Cortex of kidney (tissue), 1 donor: ENCODE measurements around the gene USP35.
A peak's percentile ranks its signal among the peaks of the same experiment; 100 is the strongest.

ENCODE experiments used
- DNase-seq: peaks from one replicate; lab custom pipeline; 2025; lab: John Stamatoyannopoulos, UW

USP35 gene, protein sequence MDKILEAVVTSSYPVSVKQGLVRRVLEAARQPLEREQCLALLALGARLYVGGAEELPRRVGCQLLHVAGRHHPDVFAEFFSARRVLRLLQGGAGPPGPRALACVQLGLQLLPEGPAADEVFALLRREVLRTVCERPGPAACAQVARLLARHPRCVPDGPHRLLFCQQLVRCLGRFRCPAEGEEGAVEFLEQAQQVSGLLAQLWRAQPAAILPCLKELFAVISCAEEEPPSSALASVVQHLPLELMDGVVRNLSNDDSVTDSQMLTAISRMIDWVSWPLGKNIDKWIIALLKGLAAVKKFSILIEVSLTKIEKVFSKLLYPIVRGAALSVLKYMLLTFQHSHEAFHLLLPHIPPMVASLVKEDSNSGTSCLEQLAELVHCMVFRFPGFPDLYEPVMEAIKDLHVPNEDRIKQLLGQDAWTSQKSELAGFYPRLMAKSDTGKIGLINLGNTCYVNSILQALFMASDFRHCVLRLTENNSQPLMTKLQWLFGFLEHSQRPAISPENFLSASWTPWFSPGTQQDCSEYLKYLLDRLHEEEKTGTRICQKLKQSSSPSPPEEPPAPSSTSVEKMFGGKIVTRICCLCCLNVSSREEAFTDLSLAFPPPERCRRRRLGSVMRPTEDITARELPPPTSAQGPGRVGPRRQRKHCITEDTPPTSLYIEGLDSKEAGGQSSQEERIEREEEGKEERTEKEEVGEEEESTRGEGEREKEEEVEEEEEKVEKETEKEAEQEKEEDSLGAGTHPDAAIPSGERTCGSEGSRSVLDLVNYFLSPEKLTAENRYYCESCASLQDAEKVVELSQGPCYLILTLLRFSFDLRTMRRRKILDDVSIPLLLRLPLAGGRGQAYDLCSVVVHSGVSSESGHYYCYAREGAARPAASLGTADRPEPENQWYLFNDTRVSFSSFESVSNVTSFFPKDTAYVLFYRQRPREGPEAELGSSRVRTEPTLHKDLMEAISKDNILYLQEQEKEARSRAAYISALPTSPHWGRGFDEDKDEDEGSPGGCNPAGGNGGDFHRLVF

DNA sequence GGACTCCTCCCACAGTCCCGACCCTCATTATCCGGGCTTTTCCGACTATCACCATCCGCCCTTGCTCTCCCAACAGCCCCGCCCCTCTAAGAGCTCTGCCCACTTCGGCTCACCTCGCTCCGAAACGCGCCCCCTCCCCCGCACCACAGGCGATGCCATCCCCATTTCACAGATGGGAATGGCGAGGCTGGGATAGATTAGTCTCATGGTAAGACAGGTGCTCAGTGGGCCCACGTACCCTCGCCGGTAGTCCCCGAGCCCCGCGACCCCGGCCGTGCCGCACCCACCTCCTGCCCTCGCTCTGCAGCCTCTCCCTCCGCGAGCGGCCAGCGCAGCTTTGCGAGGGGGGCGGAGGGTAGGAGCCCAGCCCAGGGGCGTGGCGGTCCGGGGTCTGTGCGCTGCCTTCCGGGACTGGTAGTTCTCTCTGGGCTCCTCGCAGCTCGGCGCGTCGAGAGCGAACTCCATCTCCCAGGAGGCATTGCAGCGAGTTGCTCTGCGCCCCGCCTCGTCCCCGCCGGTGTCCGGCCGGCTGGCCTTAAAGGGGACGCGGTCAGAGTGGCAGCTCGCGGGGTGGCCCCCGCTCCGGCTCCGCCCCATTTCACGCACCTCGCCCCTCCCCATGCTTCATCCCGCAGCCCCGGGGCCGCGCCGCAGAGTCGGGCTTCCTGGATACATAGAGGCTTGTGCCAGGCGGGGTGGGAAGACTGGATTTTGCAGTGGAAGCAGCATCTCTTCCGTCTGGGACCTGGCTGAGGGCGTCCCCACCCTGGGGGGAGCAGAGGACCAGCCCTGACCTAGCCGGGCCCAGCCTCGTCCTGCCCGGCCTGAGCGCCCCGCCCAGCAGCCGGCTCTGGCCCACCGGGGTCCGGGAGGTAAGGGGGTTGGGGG is at the start of gene USP35, which contains the start of gene KCTD21:
Gene USP35, plus strand, starts transcription at position 634 of the 888 bp plus-strand sequence. CDS start 7,327 bp downstream, outside the sequence.
Gene KCTD21, minus strand, starts transcription at position 341 of the 888 bp plus-strand sequence. CDS start 14,072 bp downstream, outside the sequence.
- peak; percentile 71 for DNase-seq

DNA sequence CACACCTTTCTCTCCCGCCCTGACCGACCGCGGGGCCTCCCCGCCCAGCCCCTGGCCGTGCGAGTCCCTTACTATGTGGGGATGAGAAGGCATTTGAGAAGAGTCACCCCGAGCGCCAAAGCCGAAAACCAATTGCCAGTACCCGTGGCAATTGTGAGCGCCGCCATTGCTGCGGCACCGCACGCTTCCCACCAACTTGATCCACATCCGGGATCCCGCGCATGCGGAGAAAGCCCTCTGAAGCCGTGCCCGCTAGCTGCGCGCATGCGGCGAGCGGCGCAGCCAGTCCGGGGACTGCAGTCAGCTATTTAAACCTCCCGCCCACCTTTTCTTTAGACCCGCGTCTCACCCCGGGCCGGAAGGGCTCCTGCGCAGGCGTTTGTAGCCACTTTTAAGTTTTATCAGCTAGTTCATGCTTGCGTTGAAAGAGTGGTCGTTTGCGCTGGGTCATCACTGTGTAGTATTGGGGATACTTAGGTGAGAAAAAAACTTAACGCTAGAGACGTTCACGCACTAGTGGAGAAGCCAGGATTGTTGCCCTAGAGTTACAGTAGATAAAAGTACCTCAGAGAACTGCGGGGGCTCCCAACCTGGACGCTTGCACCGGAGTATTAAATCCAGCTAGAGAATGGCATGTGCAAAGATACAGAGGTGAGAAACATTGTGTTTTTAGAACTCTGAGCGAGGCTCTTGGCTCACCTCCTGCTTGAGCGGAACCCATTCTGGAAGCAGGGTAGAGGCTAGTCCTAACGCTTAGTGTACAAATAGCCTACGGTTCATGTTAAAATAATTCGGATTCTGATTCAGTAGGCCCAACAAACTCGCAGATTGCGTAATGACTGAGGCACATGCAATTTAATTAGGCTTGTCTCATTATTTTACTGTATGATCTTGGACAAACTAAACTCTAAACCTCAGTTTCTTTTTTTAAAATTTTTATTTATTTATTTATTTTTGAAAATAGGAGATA is 49.0 kb upstream of the USP35 start, which contains the start of gene ALG8:
Gene ALG8, minus strand, starts transcription at position 205 of the 970 bp plus-strand sequence. Its CDS starts 38 bp downstream, at position 167.
- DNase-seq = peak; percentile 71

DNA sequence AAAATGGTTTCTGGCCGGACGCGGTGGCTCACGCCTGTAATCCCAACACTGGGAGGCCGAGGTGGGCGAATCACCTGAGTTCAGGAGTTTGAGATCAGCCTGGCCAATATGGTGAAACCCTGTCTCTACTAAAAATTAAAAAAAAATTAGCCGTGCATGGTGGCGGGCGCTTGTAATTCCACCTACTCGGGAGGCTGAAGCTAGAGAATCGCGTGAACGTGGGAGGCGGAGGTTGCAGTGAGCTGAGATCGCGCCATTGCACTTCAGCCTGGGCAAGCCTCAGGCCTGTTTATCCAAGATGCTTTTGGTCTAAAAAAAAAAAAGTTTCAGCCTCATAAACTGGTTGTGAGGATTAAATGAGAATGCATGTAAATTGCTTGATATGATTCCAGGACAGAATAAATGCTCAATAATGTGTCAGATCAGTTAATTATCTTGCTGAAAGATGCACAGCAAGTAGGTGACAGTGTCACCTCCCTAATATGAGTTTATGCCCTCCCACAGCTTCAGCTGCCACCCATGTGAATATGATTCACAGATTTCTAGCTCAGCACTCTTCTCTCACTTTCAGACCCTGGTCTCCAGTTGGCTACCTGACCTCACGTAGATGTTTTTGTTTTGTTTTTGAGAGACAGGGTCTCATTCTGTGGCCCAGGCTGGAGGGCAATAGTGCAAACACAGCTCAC is 48.2 kb upstream of the USP35 start:
- DNase-seq = no peak

DNA sequence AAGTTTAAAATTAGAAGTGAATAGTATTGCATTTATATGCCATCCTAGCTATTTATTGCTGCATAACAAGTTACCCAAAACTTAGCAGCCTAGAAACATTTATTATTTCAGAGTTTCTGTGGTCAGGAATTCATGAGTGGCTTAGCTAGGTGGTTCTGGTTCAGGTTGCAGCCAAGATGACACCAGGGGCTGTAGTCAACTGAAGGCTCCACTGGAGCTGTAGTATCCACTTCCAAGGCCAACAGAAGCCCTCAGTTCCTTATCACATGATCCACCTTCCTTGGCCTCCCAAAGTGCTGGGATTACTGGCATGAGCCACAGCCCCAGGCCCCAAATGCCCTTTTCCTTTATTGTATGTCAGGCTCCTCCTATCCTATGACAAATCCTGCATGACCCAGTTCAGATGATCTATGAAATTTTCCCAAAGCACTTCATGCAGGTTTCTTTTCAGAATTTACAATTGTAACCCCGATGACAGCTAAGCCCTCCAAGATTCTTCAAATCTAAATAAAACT is 43.2 kb upstream of the USP35 start:
- DNase-seq = no peak

DNA sequence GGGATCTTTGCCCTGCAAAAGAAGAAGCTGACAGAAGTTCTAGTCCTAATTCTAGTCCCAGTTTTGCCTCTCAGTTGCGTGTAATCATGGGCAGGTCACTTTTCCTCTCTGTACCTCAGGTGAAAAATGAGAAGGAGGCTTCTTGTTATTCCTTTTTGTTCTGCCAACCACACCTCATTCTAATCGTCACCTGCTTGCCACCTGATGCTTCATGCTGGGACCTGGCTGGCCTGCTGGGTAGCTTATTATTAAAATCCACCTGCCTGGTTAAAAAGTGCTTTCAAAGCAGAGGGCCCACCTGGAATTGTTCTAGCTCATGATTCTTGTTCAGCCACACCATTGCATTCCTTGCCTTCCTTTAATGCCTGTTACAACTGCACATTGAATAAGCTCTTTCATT is 40.9 kb upstream of the USP35 start:
- DNase-seq = no peak

DNA sequence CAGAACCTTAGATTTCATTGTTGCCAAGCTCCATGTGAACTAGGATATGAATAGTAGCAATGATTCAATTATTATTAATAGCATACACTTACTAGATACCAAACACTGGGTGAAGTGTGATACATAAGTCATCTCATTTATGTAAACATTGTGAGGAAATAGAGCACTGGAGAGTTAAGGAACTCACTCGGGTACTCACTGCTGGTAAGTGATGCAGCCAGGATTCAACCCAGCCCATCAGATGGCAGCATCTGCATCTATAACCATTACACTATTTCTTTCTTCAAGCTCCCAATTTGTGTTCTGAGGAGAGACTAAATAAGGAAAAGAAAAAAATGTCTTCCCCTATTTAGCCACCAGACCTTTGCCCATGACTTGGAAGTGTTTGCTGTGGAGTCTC is 39.1 kb upstream of the USP35 start:
- DNase-seq = no peak

DNA sequence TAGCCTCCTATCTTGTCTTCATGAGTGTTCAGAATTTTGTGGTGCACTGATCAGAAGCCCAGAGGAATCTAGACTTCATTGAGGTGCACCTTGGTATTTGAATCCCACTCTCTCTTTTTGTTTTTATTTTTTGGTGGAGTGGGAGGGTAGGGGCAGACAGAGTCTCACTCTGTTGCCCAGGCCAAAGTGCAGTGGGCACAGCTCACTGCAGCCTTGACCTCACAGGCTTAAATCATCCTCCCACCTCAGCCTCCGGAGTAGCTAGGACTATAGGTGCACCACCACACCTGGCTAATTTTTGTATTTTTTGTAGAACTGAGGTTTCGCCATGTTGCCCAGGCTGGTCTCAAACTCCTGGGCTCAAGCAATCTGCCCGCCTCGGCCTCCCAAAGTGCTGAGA is 38.4 kb upstream of the USP35 start:
- DNase-seq = no peak

DNA sequence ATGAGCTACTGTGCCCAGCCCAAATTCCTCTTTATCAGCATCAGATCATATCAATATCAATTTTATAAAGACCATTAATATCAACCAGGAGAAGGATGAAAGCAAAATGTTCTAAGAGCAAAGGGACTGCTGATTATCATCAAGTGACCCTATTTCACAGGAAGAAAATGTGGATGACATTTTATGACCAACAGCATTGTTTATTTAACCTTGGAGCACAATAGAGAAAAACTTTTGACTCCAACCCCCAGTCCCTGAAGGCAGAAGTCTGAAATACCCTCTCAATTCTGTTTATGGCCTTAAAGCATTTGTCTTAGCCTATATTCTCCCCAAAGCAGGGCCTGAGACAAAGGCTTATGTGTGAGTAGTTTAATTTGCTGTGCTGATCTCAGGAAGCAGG is 38.0 kb upstream of the USP35 start:
- DNase-seq = no peak

DNA sequence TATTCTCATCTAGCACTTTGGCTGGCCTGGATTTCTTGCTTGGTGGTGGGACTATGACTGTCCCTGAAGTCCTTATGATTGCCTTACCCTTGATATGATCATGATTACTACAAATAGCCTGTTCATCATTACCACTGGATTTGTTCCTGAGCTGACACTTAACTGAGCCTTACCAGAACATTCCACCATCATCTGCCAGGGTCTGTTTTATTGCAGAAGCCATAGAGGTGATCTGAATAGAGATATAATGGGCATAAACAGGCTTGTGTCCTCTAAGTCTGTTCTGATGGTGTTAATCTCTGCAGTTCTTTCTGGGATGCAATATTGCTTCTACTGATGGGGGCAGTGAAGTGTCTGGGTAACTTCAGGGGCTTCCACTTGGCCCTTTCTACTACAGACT is 36.9 kb upstream of the USP35 start:
- DNase-seq = no peak

DNA sequence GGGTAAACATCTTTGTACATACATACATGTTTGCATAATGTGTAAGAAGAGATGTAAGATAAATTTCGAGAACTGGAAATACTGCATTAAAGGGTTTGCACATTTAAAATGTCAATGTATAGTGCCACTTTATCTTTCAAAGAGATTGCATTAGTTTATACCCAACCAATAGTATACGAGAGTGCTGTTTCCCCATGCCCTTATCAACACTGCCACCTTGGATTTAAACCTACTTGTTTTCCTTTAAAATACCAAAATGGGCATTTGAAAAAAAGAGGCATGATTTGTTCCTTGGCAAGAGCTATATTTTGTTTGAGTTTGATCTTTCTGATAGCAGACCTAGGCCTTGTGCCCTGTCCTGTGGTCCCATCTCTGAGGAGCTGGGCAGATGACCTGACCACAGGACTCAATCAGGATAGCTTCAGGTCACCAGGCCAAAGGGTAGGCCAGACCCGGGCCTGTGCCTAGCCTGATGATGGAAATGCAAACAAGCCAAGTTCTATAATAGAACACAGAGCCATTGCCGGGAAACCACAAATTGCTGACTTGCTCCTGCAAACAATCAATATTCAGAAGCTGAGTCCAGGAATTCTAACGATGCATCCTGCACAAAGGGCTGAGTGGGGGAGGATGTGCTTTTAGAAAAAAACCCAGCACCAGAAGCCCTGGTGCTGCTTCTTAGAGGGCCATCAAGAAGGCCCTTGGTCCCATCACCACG is 32.4 kb upstream of the USP35 start:
- DNase-seq = no peak

DNA sequence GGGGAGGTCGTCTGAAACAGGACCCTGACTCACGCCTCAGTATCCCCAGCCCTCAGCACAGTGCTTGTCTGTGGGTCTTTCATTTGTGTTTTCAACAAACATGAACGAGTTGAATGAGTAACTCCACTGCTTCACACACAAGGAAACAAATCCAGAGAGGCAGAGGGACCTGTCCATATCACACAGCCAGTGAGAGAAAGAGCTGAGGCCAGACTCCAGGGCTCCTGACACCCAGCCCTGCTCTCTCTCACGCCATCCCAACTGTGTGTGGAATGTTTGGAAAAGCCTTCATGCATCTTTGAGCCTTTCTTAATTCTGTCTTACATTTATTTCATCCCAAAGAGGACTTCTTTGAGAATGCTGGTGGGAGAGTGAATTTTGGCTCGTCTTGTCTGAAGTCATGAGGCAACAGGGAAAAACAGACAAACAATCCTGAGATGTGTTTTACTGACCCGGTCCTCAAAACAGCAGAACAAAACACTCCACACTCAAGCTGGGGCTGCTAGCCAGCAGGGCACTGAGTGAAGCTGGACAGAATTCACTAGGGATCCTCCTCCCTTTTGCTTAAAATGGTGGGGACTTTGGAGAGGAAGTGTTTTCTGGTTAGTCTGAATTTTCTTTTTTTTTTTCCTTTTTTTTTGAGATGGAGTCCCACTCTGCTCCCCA is 29.6 kb upstream of the USP35 start:
- DNase-seq = no peak

DNA sequence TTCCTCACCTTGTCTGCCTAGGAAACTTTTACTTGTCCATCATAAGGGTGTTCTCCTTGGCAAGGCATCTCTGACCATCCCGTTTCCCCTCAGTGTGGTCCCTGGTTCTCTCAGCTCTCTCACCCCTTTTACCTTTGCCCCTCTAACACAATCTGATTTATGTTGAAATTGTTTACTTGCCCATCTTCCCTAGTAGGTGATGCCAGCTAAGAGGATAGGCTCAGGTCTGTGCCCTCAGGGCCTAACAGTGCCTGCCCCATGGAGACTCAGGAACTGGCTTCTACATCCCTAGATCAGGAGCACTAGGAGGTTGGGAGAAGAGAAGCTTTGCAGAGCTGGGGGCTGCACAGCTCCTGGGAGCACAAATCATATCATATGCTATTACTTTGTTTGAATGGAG is 28.2 kb upstream of the USP35 start:
- DNase-seq = no peak

DNA sequence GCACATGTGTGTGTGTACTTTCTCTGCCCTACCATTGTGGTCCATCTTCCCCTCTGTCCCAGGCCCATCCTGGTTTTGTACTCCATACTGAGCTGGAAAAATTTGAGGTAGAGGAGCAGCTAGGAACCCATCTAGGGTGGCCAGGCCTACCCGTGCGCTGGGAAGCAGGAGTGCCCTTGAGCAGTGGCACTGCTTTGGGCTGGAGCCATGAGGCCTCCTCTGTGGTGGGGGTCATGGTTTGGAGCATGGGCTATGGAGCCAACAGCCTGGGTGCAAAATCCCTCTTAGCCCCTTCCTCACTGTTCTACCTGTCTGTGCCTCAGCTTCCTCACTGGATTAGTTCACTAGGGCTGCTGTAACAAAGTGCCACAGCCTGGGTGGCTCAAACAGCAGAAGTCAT is 27.4 kb upstream of the USP35 start:
- DNase-seq = no peak

DNA sequence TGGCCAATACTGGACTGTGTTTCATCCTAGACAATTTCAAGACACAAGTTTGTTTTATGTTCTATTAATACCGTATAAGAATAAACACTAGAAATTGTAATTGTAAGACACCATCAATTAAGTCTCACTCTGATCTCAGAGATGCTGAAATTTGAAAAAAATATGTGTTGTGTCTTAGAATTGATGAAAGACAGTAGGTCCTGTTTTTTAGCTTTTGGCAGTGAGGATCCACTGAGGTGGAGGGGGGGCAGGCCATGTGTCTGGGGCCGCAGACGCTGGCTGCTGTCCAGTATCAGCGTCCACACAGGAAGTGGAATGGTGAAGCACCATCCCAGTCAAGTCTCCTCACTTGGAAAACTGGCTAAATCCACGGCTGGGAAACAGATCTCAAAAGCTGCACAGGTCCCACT is 26.8 kb upstream of the USP35 start:
- DNase-seq = no peak

DNA sequence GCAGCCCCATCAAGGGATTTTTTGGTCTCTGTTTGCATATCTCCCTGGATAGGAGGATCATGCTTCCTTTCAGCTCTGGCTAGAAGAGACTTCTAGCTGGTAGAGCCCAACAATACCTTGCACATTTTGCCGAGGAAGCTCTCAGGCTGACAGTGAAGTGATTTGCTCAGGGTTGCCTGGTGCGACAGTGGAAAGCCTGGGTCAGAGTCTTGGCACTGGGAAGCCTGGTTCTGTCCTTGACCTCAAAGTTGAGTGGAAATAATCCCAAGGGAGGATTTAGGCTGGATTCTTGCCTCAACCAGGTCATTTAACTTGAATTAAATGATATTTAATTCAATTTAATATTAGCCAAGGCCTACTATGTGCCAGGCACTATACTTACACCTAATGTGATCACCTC is 24.9 kb upstream of the USP35 start:
- no peak for DNase-seq

DNA sequence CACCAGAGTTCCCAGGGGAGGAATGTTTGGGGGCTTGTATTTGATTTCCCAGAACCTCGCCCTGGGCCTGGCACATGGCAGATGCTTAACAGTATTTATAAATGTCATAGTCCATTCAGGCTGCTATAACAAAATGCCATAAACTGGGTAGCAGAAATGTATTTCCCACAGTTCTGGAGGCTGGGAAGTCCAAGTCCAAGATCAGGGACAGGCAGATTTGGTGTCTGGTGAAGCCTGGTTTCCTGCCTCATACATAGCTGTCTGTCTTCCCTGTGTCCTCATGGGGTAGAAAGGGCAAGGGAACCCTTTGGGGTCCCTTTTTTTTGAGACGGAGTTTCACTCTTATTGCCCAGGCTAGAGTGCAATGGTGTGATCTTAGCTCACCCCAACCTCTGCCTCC is 24.2 kb upstream of the USP35 start:
- DNase-seq = no peak

DNA sequence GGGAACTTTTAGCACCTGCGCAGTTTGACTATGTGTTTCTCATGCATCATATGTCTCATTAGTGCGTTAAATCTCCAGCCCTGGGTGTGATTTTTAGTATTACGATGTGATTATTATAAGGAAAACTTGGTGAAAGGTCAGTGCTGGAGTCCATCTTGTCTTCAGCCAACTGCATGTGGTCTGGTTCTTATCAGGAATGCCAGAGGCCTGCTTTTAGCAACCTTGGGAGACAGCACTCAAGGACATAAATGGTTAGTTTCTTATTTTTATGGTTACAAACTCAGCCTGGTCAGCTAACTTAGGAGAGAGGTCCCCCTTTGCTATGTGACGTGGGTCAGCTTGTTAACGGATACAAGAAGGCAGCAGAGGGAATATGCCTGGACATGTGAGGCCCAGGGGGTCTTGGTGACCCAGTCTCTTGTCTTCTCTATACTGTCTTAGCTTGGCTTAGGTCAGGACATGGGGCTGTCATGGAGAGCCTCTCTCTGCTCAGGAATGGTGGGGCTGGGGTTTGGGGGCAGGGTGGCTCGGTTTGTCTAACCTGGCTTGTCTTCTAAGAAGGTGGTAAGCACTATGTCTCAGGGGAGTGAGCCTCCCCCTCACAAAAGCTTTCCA is 21.8 kb upstream of the USP35 start:
- DNase-seq = no peak
